B cell (primary cell): ENCODE data around the gene GORASP1.

Source experiments
- CTCF ChIP-seq: fragments of 200-600 bp; IDR thresholded peaks from one replicate; pipeline ENCODE4 v1.8.0; 2022; ENCODE audit warnings: antibody characterized with exemption, mild to moderate bottlenecking
- EZH2 ChIP-seq: IDR thresholded peaks from 2 replicates; pipeline ENCODE4 v1.6.1; 2012; ENCODE audit warnings: borderline replicate concordance, low read depth, mild to moderate bottlenecking, moderate library complexity, low read length; ENCODE audit not compliant: insufficient read depth, poor library complexity, severe bottlenecking

DNA sequence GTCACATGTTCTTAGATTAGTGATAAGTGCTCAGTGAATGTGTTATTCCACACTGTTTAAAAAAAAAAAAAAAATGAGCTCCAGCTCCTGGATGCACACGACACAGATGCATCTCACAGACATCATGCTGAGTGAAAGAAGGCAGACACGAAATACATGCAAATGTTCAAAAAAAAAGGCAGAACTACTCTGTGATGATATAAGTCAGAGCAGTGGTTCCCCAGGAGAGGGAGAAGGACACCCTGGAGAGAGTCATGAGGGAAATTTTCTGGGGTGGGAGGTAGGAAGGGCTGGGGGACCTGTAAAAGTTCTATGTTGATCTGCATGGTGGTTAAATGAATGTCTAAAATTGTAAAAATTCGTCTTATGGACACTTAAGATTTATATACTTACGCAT is 41.6 kb upstream of the GORASP1 start:
- TF ChIP-seq CTCF (no peak), EZH2 (no peak)
